ENCODE results near the gene SF3B3.

The SF3B3 gene

DNA sequence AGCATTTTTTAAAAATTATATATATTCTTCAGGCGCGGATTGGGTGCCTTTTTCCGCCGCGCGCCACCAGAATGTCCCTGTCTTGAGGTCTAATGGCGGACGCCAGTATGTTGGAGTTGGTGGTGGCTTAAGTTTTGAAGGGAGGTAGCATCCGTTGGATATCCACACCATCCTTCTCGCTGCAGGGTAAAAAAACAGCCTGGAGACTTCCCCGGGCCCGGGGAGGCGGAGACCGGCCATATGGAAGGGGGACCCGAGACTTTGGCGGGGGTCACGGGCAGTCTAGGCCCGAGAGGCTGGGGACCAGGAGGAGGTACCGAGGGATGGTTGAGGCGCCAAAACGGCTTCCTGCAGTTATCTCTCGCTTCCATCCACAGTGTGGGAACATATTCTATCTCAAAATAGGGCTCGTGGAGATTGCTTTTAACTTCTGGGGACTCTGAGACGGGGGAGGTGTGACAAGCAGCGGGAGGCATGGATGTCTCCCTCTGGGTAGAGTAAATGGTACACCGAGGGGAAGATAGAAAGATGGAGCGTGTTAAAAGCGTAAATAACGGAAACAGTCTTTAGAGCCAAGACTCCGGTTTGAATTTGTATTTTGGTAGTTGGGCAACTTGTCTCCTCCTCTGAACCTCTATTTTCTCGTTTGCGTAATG is at the start of gene SF3B3:
Gene SF3B3 (plus strand): TSS at position 74 of the 656 bp plus-strand sequence. CDS start 2,841 bp downstream, outside the sequence.
- DNase-seq, result peak; percentile 27

DNA sequence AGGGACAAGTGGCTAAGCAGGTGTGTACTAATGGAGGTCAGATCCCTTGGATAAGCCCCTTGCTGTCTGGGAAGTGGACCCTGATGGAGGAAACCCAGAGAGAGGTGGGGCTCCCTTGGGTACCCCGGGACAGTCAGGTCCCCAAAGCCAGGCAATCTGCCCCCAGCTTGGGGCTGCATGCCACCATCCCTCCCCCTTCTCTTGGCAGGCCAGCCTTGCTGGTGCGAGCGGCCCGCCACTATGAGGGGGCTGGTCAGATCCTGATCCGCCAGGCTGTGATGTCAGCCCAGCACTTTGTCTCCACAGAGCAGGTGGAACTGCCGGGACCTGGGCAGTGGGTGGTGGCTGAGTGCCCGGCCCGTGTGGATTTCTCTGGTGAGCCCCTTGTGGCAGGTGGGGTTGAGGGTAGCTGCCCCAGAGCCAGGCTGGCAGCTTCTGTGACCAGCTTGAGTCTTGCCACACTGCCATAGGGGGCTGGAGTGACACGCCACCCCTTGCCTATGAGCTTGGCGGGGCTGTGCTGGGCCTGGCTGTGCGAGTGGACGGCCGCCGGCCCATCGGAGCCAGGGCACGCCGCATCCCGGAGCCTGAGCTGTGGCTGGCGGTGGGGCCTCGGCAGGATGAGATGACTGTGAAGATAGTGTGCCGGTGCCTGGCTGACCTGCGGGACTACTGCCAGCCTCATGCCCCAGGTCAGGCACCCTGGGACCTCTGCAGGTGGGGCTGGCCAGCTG is 49.1 kb upstream of the SF3B3 start:
- DNase-seq, result no peak

- no peak for DNase-seq
These were observed 48.4 kb upstream of the SF3B3 start for GRCh38 chr16:70475054-70475871.

- DNase-seq, result peak; percentile 30
These were observed 47.2 kb upstream of the SF3B3 start for GRCh38 chr16:70476272-70477020.

GRCh38 chr16:70478169-70478568 is 45.4 kb upstream of the SF3B3 start:
- DNase-seq, result no peak

DNA sequence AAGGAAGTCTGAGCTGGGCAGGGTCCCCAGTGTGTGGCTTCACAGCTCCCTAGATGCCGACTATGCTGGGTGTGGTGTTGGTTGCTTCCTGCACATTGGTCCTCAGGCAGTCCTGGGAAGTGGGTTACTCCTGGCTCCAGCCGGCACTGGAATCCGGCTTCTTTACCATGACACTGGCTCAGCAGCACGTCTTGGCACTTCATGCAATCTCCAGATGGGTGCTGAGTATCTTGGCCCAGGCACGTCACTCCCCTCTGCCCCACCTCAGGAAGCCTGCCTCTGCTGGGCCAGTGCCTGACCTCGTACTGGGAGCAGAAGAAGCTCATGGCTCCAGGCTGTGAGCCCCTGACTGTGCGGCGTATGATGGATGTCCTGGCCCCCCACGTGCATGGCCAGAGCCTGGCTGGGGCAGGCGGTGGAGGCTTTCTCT is 44.7 kb upstream of the SF3B3 start:
- no peak for DNase-seq

DNA sequence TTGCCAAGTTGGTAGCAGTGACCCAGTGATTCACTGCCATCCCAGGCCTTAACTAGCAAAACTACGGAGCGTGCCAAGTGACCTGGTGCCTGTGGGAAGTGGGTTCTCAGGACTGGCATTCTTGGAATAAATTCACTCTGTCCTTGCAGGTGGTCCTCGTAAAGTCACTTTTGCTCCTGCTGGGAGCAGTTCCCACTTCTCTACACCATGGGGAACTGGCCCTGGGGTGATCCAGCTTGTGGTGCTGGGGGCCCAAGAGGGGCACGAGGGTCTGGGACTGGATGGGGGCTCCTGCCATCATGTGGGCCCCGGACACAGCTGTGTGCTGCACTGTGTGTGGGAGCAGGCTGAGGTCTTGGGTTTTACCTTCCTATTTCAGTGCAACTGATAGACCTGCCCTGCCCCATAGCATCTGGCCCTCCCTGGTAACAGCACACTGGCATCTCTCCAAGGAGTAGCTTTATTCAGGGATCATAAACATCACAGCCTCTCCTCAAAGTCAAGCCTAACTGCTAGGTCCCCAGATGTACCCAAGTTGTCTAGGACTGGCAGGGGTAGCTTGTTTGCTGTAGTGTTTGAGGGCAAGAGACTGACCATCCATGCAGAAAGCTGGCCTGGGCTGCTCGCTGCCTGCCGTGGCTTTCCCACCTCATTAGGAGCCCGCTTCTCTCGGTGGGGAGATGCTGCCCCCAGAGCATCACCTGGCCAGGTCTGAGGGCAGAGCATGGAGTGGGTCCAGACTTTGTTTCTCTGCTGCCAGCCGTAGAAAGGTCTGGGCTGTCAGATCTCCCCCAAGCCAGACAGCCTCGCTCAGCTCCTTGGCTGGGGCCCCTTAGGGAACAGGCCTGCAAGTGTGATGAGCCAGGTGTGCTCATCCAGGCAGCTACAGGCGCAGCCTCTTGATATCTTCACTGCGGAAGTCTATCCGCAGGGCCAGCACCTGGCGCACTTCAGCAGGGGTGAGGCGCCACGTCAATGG is 43.2 kb upstream of the SF3B3 start:
- DNase-seq, result no peak

- no peak for DNase-seq
These were observed 41.6 kb upstream of the SF3B3 start for GRCh38 chr16:70481929-70482536.

DNA sequence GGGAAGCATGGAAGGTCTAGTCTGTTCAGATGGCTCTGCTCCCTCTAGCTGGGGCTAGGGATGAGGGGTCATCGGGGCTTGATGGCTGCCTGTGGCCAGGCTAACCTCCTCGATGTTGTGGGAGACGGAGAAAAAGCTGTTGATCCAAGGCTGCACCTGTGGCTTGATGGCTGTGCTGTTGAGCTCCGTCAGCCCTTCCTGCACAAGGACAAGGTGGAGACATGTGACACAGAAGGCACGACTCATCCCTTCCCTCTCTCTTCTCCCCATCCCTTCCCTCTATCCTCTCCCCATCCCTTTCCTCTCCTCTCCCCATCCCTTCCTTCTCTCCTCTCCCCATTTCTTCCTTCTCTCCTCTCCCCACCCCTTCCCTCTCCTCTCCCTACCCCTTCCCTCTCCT is 41.0 kb upstream of the SF3B3 start:
- no peak for DNase-seq

- DNase-seq, result no peak
These were observed 40.2 kb upstream of the SF3B3 start for GRCh38 chr16:70483426-70483825.

DNA sequence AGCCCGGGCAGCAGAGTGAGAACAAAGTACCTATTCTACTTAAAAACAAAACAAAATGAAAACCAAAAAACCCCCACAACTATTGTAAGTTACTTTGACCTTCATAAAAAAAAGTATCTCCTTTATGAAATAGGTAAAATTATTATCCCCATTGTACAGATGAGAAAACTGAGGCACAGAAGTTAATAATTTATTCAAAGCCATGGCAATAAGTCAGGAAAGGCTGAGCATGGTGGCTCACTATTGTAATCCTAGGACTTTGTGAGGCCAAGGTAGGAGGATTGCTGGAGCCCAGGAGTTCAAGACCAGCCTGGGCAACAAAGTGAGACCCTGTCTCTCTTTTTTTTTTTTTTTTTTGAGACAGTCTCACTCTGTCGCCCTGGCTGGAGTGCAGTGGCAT is 38.7 kb upstream of the SF3B3 start:
- no peak for DNase-seq

DNA sequence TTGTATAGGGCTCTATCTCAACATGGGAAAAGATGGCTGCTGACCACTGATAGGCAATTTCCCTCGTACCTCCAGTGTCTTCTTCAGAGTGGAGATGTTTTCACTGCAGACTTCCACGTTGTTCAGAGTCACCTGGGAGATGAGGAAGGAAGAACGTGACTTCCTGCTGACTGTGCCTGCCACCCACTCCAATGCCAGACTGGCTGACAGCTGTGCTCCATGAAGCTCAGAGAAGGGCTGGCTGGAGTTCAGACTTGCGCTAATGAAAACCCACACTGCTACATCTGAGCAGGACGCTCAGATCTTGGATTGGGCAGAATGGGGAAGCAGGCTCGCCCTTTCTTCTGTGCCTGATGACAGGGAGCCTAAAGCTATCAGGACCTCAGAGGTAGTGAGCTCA is 33.4 kb upstream of the SF3B3 start:
- DNase-seq, result peak; percentile 64

DNA sequence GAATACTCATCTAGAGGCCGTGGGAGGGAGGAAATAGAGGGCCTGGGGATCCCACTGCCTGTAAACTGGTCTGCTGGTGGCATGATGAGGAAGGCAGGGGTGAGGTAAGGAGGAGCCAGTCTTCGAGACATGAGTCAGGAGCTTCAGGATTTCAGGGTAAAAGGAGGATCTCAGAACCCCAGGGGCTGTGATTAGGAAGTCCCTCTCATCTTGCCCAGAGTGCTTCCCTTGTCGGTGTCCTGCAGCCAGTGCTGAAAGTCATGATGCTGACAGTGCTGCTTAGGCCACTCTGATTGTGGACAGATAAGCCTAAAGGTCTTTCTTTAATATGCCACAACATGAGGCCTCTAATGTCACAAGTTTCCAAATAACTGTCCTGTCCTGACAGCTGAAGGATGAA is 29.8 kb upstream of the SF3B3 start:
- DNase-seq, result peak; percentile 38

DNA sequence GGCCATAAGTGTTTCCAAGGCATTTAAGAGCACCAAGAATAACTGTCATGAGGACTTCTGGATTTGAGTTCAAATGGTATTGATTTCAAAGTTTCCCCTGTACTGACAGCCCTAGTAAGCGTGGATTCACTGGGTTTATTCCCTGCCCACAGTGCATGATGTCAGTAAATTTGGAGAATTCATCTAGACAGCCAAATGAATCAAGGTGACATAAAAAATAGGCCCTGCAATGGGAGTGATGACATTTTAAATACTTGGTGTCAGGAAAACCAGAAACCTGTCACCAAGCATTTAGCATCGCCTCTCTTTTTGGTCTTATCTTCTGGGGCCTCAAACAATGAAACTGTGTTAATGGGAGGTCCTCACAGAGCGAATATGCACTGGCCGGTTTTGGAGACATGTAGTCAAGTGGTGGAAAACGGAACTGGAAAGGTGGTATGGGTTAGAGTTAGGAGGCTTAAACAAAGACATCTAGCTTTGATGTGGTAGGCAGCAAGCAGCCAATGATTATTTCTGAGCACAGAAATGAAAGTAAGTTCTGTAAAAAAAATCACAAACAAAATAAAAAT is 29.3 kb upstream of the SF3B3 start:
- DNase-seq, result no peak

GRCh38 chr16:70494777-70495176 is 28.8 kb upstream of the SF3B3 start:
- no peak for DNase-seq

- no peak for DNase-seq
These were observed 28.0 kb upstream of the SF3B3 start for GRCh38 chr16:70495425-70496182.

- no peak for DNase-seq
These were observed 27.1 kb upstream of the SF3B3 start for GRCh38 chr16:70496513-70496912.

GRCh38 chr16:70508752-70509151 is 14.9 kb upstream of the SF3B3 start:
- DNase-seq, result peak; percentile 51

DNA sequence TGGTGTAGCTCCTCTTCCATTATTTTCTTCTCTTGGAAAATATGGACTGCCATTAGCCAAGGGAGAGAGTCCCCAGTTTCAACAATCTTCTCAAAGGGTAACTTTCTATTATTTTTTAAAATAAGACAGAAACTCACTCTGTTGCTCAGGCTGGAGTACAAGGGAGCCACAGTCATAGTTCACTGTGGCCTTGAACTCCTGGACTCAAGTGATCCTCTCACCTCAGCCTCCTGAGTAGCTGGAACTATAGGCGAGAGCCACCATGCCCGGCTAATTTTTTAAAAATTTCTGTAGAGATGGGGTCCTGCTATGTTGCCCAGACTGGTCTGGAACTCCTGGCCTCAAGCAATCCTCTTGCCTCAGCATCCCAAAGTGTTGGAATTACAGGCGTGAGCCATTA is 13.4 kb upstream of the SF3B3 start:
- DNase-seq, result no peak

DNA sequence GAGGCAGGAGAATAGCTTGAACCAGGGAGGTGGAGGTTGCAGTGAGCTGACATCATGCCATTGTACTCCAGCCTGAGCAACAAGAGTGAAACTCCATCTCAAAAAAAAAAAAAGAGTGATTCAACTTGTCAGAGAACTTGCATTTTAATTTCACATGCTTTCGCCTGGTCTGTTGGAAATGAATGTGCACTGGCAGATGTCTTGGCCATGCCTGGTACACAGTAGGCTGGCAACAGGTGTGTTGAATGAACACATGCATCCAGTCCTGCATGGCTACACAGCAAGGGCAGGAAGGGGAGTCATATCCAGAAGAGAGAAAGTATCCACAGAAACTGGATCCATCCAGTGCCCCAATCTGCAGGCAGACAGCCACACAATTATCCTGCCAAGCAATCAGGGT is 11.8 kb upstream of the SF3B3 start:
- no peak for DNase-seq
